Dedifferentiated amniotic fluid mesenchymal stem cell (primary cell): ENCODE measurements around the gene BCKDHB.
"Not testable (repeated sequence)": the region's sequence is repeated elsewhere in the genome, so short reads cannot be mapped to it uniquely, and the experiment has no call there.

Experiments
- DNase-seq: peaks from one replicate; pipeline ENCODE4 v3.0.0-alpha.2; 2016; ENCODE audit errors: extremely low spot score

BCKDHB gene

GRCh38 chr6:80106418-80107235, at the start of gene BCKDHB:
Gene BCKDHB (plus strand): TSS chr6:80106671. CDS start chr6:80106694, 23 bp downstream.
- DNase-seq = peak; percentile 99

DNA sequence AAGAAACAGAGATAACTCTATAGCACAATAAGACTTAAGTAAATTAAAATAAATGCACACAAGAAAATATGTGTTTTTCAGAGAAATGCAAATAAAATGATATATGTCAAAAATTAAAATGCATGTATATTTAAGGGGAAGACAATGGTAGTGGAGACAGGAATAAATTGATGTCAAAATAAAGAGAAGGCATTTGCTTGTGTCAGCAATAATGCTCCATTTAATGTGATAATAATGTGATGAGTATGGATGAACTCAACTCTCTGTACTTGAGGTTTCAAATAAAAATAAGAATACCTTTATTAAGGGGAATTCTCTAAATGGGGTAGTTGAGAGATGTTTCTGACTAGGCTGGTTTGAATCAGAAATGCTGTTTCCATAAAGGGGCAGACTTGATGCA, 45.7 kb upstream of the BCKDHB start:
- DNase-seq = no peak

GRCh38 chr6:80068146-80068545, 38.3 kb upstream of the BCKDHB start:
- DNase-seq = not testable (repeated sequence)

GRCh38 chr6:80070431-80070830, 36.0 kb upstream of the BCKDHB start:
- not testable (repeated sequence) for DNase-seq

DNA sequence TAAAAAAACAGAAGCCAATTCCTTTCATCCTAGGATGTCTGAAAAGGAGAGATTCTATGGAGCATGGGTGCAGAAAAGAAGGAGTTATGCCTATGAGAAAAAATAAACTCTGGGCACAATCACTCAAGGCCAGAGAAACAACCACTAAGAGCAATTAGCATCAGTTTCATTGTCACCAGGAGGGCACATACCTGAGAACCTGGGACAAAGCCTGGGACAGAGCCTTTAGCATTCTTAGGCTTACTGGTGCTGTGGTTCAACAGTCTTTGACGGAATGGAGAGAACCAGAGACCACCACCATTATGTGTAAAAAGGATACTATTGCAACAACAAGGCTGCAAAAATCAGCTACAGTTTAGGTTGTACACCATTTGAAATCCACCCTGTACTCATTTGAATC, 29.4 kb upstream of the BCKDHB start:
- no peak for DNase-seq

GRCh38 chr6:80088637-80089036, 17.8 kb upstream of the BCKDHB start:
- DNase-seq = no peak

- no peak for DNase-seq
Measured at GRCh38 chr6:80091506-80091905, 15.0 kb upstream of the BCKDHB start.

DNA sequence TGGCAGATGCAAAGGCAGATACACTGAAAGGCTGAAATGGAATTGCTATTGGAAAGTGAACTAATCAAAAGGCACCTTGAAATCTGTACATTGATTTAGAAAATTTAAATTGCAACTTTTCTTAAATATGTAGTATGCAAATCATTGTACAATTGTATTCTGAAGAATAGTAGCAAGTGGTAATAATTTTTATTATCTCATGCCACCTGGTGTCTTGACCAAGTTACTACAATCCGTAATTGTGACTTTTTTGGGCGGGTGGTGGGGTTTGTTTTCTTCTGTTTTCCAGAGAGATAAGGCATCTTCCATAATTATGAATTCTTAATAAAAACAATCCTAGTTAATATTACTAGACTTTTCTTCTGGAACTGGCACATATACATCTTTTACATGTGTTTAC, 12.5 kb upstream of the BCKDHB start:
- no peak for DNase-seq

- DNase-seq = no peak
Measured at GRCh38 chr6:80095600-80095999, 10.9 kb upstream of the BCKDHB start.

GRCh38 chr6:80098392-80098791, 8.1 kb upstream of the BCKDHB start:
- no peak for DNase-seq

DNA sequence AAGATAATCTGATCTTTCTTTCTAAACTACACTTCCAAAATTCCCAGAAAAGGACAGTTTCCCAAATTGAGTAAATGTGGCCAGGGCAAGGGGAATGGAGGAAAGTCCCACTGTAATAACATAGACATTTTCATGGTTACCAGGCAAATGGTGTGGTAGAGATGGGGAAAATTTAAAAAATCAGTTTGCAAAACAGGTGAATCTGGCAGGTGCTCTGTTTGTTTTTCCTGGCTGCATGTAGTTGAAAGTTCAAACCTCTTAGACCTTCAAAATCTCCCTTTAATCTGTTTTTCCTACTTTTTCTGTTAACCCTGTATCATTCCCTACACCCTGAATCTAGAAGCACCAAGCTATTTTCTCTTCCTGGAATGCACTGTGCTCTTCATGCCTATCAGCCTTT, 2.0 kb upstream of the BCKDHB start:
- DNase-seq = no peak

DNA sequence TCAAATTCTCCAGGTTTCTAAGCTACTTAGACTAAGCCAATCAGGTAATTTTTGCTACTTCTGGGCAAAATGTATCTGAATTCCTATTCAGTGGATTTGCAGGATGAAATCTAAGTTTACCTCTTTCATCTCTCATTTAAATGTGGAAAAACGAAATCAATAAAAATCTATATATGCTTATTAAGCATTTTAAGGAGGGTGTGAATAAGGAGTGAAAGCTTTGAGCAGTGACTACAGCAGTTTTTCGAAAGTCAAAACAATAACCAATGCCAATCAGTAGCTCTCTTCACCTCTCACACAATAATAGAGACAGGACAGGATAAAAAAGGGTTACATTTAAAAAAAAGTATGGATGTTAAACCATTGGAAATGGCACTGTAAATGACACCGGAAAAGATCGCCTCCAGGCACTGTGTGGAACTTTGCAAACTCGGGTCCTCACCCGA, 476 bp upstream of the BCKDHB start:
- no peak for DNase-seq

GRCh38 chr6:80122576-80122975, 16.1 kb downstream of the BCKDHB start:
- not testable (repeated sequence) for DNase-seq

DNA sequence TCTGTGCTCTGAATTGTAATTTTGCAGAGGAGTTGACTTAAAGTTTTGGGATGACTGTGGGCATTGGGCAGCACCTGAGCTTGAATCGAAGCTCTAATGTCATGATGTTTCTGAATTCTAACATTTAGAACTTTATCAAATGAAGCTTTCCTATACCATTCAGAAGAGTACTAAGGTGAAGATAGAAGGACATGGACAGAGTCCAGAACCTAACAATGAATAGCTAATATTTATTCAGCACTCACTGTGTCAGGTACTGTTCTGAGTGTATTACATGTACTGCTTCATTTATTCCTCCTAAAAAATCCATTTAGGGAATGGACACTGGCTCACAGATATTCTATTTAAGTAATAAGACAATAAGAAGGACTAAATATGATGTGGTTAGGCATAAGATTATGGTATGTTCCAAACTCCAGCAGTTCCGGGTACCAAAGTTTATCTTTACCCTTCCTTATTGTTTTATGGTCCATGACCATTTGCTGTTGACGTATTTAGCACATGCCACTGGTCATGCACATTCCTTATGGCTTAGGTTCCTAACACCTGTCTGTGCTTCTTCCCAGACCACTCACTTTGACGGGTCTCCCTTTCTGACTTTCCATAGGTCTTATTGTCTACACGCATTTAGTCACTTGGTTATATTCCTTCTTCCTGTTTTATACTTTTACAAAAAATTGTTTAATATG, 20.3 kb downstream of the BCKDHB start:
- no peak for DNase-seq

- no peak for DNase-seq
Measured at GRCh38 chr6:80129485-80129884, 23.0 kb downstream of the BCKDHB start.

DNA sequence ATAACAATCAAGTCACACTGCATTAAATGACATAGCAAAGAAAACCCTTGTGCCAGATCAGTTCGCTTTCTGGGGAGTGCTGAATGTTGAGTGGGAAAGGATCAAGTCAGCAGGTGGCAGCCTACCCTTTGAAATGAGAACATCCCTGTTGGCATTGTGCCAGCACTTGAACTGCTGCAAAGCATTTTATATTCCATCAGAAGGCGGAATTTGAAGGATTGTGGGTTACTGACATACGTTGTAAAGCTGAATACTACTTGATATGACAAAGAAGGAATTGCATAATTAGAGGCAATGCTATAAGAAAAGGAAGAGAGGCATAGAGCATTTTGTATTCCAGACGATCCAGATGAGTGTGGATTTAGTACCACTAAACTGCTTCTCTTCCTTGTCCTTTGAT, 26.5 kb downstream of the BCKDHB start:
- DNase-seq = no peak

DNA sequence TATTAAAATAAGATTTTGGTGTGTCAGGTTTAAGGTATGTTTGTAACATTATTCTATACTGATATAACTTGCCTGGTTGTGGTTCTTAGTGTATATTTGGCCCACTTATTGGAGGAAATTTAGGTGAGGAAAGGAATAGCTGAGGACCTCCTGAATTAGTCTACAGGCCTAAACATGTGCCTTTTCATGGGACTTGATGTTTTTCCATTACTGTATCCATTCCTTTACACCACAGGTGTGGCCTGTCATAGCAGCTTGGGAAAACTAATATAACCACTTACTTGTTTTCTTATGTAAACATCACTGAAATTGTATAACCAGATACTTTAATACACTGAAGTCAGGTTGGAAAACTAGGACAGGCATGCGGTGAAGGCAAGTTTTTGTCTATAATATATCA, 27.6 kb downstream of the BCKDHB start:
- DNase-seq = no peak

- peak; percentile 18 for DNase-seq
Measured at GRCh38 chr6:80142586-80142985, 36.1 kb downstream of the BCKDHB start.

GRCh38 chr6:80143419-80143937, 37.0 kb downstream of the BCKDHB start:
- peak; percentile 85 for DNase-seq

GRCh38 chr6:80144753-80145315, 38.4 kb downstream of the BCKDHB start:
- no peak for DNase-seq

DNA sequence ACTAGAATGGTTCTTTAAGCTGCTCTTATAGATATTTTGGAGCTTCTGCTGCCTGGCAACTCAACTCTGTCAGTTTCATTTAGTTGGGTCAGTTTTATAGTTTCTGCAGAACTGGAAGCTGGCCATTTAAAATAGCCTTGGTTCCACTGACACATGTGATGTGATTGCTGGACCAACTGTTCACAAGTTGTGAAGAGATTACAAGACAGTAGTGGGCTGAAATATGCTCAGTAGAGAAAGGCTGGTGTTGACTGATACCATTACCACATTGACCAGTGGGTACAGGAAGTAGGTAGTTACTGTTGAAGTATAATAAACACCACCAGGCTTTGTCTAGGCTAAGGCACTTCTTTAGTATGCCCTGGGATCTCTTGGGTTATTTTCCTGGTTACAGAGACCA, 39.0 kb downstream of the BCKDHB start:
- no peak for DNase-seq

GRCh38 chr6:80145921-80146320, 39.5 kb downstream of the BCKDHB start:
- no peak for DNase-seq

- no peak for DNase-seq
Measured at GRCh38 chr6:80148220-80148619, 41.7 kb downstream of the BCKDHB start.
